Fibroblast of villous mesenchyme (primary cell): Measurements from ENCODE around the gene OR2T29. TPM values are rescaled to one million over a fixed set of nuclear protein-coding genes. Genes with fewer than 3 reads are reported as not detected.
"Not testable (repeated sequence)": the region's sequence is repeated elsewhere in the genome, so short reads cannot be mapped to it uniquely, and the experiment has no call there.

Experiments used
- DNase-seq: peaks from one replicate; pipeline ENCODE4 v3.0.0-alpha.2; 2010; ENCODE audit warnings: low read depth
- H3K4me3 ChIP-seq: 2 replicates; pipeline ENCODE4 v1.5.1; 2011; ENCODE audit warnings: low read depth, mild to moderate bottlenecking, low read length
- small RNA-seq: library from RNA; depleted of rRNA; stranded (forward); fragments of <200 nt; gene quantifications from one replicate; pipeline ENCODE3, GENCODE V24; 2012
- total RNA-seq: library from RNA; depleted of rRNA; stranded (reverse); fragments of >200 nt; gene quantifications from 2 replicates; pipeline ENCODE4 v1.2.3, GENCODE V29; 2012
- TF ChIP-seq, protein P1 (sequence below): IDR thresholded peaks from 2 replicates; pipeline ENCODE4 v1.5.1; 2012; ENCODE audit warnings: low read depth, mild to moderate bottlenecking, low read length; ENCODE audit not compliant: insufficient read depth

The OR2T29 gene
- total RNA-seq, 1 donor = not detected

DNA sequence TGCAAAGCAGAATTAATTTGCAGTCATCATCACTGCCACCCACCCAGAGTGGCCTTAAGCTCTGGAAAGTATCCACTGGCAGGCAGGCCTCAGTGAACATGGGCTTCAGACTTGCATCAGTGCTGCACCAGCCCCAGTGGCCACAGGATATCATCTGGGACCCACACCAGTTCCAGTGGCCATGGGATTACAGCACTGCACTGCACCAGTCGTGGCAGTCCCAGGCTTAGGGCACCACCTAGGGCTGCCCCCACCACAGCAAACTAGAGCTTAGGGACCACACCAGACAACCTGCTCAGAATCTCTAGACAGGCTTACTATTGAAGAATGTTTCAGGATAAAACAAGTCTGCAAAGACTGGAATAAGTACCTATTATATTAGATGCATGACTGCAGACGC lies 15.2 kb downstream of the OR2T29 start:
- not testable (repeated sequence) for H3K4me3 ChIP-seq, DNase-seq

DNA sequence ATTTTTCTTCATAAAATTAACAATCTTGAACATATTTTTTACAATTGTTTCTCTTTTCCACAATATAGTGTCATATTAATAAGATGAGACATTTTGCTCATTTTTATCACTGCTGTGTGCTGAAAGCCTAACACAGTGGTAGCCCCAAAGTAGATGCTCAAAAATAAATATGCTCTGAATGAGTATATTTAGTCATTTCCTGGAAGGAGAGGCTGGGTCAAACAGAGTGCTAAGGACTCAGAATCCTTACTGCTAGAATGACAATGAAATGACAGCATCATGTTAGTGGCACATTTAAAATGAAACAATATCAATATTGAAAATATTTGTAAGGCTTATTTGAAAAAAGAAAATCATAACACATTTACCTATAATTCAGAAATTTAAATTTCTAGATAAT lies 25.1 kb downstream of the OR2T29 start:
- not testable (repeated sequence) for DNase-seq, H3K4me3 ChIP-seq

DNA sequence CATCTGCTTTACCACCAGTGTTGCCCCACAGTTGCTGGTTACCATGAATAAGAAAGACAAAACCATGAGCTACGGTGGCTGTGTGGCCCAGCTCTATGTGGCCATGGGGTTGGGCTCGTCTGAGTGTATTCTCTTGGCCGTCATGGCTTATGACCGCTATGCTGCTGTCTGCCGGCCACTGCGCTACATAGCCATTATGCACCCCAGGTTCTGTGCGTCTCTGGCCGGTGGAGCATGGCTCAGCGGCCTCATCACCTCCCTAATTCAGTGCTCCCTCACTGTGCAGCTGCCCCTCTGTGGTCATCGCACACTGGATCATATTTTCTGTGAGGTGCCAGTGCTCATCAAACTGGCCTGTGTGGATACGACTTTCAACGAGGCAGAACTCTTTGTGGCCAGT lies 40.7 kb downstream of the OR2T29 start:
- TF ChIP-seq, protein P1, sequence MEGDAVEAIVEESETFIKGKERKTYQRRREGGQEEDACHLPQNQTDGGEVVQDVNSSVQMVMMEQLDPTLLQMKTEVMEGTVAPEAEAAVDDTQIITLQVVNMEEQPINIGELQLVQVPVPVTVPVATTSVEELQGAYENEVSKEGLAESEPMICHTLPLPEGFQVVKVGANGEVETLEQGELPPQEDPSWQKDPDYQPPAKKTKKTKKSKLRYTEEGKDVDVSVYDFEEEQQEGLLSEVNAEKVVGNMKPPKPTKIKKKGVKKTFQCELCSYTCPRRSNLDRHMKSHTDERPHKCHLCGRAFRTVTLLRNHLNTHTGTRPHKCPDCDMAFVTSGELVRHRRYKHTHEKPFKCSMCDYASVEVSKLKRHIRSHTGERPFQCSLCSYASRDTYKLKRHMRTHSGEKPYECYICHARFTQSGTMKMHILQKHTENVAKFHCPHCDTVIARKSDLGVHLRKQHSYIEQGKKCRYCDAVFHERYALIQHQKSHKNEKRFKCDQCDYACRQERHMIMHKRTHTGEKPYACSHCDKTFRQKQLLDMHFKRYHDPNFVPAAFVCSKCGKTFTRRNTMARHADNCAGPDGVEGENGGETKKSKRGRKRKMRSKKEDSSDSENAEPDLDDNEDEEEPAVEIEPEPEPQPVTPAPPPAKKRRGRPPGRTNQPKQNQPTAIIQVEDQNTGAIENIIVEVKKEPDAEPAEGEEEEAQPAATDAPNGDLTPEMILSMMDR = no peak
- H3K4me3 ChIP-seq = no peak overlapping the region
- DNase-seq = no peak

GRCh38 chr1:248510217-248510616 lies 52.4 kb downstream of the OR2T29 start:
- not testable (repeated sequence) for H3K4me3 ChIP-seq, DNase-seq

- not testable (repeated sequence) for DNase-seq, H3K4me3 ChIP-seq
Measured at GRCh38 chr1:248507773-248508172, 54.8 kb downstream of the OR2T29 start, which contains the start of gene OR2G6. TSS of gene OR2G6 (plus strand) at chr1:248508073. CDS start at chr1:248521647, 13,574 bp downstream.

Small RNA genes within 50 kb of the gene (small RNA-seq; reads per million reads assigned to genes)
- gene RF00019 = not detected

Other genes with a start within 250 kb of the OR2T29 start
- gene OR2M7, start 238.2 kb downstream of the OR2T29 start, total RNA-seq = not detected in 2 replicates
- gene OR14C36, start 214.0 kb downstream of the OR2T29 start, total RNA-seq = not detected in 2 replicates
- gene OR2T4, start 201.1 kb downstream of the OR2T29 start, total RNA-seq = not detected in 2 replicates
- gene OR2T6, start 187.0 kb downstream of the OR2T29 start, total RNA-seq = not detected in 2 replicates
- not detected in 2 replicates for gene OR2T1, start 159.7 kb downstream of the OR2T29 start, total RNA-seq
- not detected in 2 replicates for gene OR2T2, start 117.1 kb downstream of the OR2T29 start, total RNA-seq
- not detected in 2 replicates for gene OR2T3, start 89.4 kb downstream of the OR2T29 start, total RNA-seq
- gene OR2T5, start 74.2 kb downstream of the OR2T29 start, total RNA-seq = not detected in 2 replicates
- not detected in 2 replicates for gene OR2G6, start 54.7 kb downstream of the OR2T29 start, total RNA-seq
- gene OR2T34, start 12.0 kb upstream of the OR2T29 start, total RNA-seq = not detected in 2 replicates
- not detected in 2 replicates for gene OR2T10, start 34.9 kb upstream of the OR2T29 start, total RNA-seq
- gene OR2T11, start 72.3 kb upstream of the OR2T29 start, total RNA-seq = not detected in 2 replicates
- not detected in 2 replicates for gene OR2T35, start 82.5 kb upstream of the OR2T29 start, total RNA-seq
- not detected in 2 replicates for gene OR2T27, start 92.8 kb upstream of the OR2T29 start, total RNA-seq
- gene OR14I1, start 140.0 kb upstream of the OR2T29 start, total RNA-seq = not detected in 2 replicates
- under 0.01 TPM in 1 of 2 replicates, not detected in the other for gene LYPD8, start 193.0 kb upstream of the OR2T29 start, total RNA-seq